ENCODE measurements around the gene ATXN1. TPM values are rescaled to one million over a fixed set of nuclear protein-coding genes. Genes with fewer than 3 reads are reported as not detected.

ATXN1 gene
- polyA plus RNA-seq, 1 donor (not counting 4 experiments of a cell fraction or from before 2014, with no cell fraction given): 9.7 TPM

DNA sequence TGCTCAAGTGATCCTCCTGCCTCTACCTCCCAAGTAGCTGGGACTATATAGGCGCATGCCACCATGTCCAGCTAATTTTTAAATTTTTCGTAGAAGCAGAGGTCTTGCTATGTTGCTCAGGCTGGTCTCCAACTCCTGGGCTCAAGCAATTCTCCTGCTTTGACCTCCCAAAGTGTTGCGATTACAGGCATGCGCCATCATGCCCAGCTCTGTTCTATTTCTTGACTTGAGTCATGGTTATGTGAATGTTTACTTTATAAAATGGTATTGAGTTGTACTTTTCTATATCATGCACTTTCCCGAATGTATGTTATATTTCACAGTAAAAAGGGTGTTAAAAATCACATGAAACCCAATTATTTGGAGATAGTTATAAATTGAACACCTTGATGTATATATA lies 17.3 kb upstream of the ATXN1 start:
- Histone ChIP-seq H3K9me3 (ENCODE audit: control insufficient read depth, low read depth, low read length) (no peaks in the 10 kb centered on the region), H3K4me1 (ENCODE audit: control insufficient read depth, extremely low read depth, insufficient read depth, low read length) (peaks cover 18% of the 10 kb centered on the region), H3K27ac (ENCODE audit: control insufficient read depth, insufficient read depth, low read length) (no peak overlapping the region), H3K27me3 (ENCODE audit: control insufficient read depth, extremely low read depth, insufficient read depth, low read length) (no peaks in the 10 kb centered on the region), H3K79me2 (ENCODE audit: control insufficient read depth, insufficient read depth, low read length) (no peaks in the 10 kb centered on the region), H3K4me3 (ENCODE audit: control insufficient read depth in 2 of 3, extremely low read depth in 1 of 3, insufficient read depth in 2 of 3, low read depth in 1 of 3, low read length in 3 of 3) (no peak overlapping the region), H4K20me1 (ENCODE audit: control insufficient read depth, extremely low read depth, insufficient read depth, low read length) (no peaks in the 10 kb centered on the region), H3K9ac (ENCODE audit: control insufficient read depth, extremely low read depth, insufficient read depth, low read length) (no peak overlapping the region), H3K36me3 (ENCODE audit: control insufficient read depth in 2 of 2, extremely low read depth in 1 of 2, insufficient read depth in 2 of 2, low read length in 2 of 2) (no peaks in the 10 kb centered on the region), H2AFZ (ENCODE audit: control insufficient read depth, low read length) (no peak overlapping the region), H3K9me1 (ENCODE audit: control insufficient read depth, extremely low read depth, insufficient read depth, low read length) (no peaks in the 10 kb centered on the region), H3K4me2 (ENCODE audit: control insufficient read depth, extremely low read depth, insufficient read depth, low read depth, low read length) (peak overlapping the region; percentile 34)
- FAIRE-seq (no peak), DNase-seq (ENCODE audit: low read depth, low spot score) (no peak)
- no peak for TF ChIP-seq EZH2 (IDR thresholded peaks at IDR 0.05; ENCODE audit: low read length)
- TF ChIP-seq, protein P1, sequence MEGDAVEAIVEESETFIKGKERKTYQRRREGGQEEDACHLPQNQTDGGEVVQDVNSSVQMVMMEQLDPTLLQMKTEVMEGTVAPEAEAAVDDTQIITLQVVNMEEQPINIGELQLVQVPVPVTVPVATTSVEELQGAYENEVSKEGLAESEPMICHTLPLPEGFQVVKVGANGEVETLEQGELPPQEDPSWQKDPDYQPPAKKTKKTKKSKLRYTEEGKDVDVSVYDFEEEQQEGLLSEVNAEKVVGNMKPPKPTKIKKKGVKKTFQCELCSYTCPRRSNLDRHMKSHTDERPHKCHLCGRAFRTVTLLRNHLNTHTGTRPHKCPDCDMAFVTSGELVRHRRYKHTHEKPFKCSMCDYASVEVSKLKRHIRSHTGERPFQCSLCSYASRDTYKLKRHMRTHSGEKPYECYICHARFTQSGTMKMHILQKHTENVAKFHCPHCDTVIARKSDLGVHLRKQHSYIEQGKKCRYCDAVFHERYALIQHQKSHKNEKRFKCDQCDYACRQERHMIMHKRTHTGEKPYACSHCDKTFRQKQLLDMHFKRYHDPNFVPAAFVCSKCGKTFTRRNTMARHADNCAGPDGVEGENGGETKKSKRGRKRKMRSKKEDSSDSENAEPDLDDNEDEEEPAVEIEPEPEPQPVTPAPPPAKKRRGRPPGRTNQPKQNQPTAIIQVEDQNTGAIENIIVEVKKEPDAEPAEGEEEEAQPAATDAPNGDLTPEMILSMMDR (optimal IDR thresholded peaks at IDR 0.05 in 1 of 3, IDR thresholded peaks at IDR 0.05 in 1 of 3, conservative IDR thresholded peaks at IDR 0.05 in 1 of 3; ENCODE audit: extremely low read depth in 1 of 3, insufficient read depth in 2 of 3, low read length in 3 of 3): no peak
- dilution Hi-C loops (cut with MboI; ENCODE audit: extremely low pct_ligation_motif_present, low sequenced_read_pairs): no loop called here

DNA sequence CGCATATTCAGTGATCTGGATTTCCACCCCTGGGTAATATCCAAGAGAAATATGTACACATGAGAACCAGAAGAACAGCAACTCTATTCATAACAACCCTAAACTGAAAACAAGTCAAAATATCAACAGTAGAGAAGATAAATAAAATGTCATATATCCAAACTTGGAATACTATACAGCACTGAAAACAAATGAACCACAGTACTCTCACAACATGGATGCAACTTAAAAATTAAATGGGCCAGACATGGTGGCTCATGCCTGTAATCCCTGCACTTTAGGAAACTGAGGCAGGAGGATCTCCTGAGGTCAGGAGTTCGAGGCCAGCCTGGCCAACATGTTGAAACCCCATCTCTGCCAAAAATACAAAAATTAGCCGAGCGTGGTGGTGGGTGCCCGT lies 16.5 kb upstream of the ATXN1 start:
- Histone ChIP-seq H3K36me3 (ENCODE audit: control insufficient read depth in 2 of 2, extremely low read depth in 1 of 2, insufficient read depth in 2 of 2, low read length in 2 of 2) (no peaks in the 10 kb centered on the region), H3K9ac (ENCODE audit: control insufficient read depth, extremely low read depth, insufficient read depth, low read length) (no peak overlapping the region), H2AFZ (ENCODE audit: control insufficient read depth, low read length) (no peak overlapping the region), H3K4me2 (ENCODE audit: control insufficient read depth, extremely low read depth, insufficient read depth, low read depth, low read length) (no peak overlapping the region), H3K4me3 (ENCODE audit: control insufficient read depth in 2 of 3, extremely low read depth in 1 of 3, insufficient read depth in 2 of 3, low read depth in 1 of 3, low read length in 3 of 3) (no peak overlapping the region), H3K4me1 (ENCODE audit: control insufficient read depth, extremely low read depth, insufficient read depth, low read length) (peaks cover 18% of the 10 kb centered on the region), H3K27ac (ENCODE audit: control insufficient read depth, insufficient read depth, low read length) (no peak overlapping the region), H3K9me1 (ENCODE audit: control insufficient read depth, extremely low read depth, insufficient read depth, low read length) (no peaks in the 10 kb centered on the region), H3K27me3 (ENCODE audit: control insufficient read depth, extremely low read depth, insufficient read depth, low read length) (no peaks in the 10 kb centered on the region), H3K79me2 (ENCODE audit: control insufficient read depth, insufficient read depth, low read length) (no peaks in the 10 kb centered on the region), H3K9me3 (ENCODE audit: control insufficient read depth, low read depth, low read length) (no peaks in the 10 kb centered on the region), H4K20me1 (ENCODE audit: control insufficient read depth, extremely low read depth, insufficient read depth, low read length) (no peaks in the 10 kb centered on the region)
- dilution Hi-C loops (cut with MboI; ENCODE audit: extremely low pct_ligation_motif_present, low sequenced_read_pairs): no loop called here
- DNase-seq (ENCODE audit: low read depth, low spot score) (no peak), FAIRE-seq (no peak)
- TF ChIP-seq EZH2 (IDR thresholded peaks at IDR 0.05; ENCODE audit: low read length): no peak
- TF ChIP-seq, protein P1 (optimal IDR thresholded peaks at IDR 0.05 in 1 of 3, IDR thresholded peaks at IDR 0.05 in 1 of 3, conservative IDR thresholded peaks at IDR 0.05 in 1 of 3; ENCODE audit: extremely low read depth in 1 of 3, insufficient read depth in 2 of 3, low read length in 3 of 3): no peak

All from keratinocyte (primary cell).